Trophoblast cell (in vitro differentiated cells and primary cell): ENCODE results near the gene B4GALNT4.

Source experiments
- DNase-seq, 2 donors: peaks; one replicate each; pipeline ENCODE4 v3.0.0-alpha.2; 2016
- H2AFZ ChIP-seq: 2 replicates; pipeline ENCODE4 v1.6.1; 2013; ENCODE audit warnings: low read length, moderate library complexity, mild to moderate bottlenecking; ENCODE audit not compliant: insufficient read depth, poor library complexity
- H2AK5ac ChIP-seq: 2 replicates; pipeline ENCODE4 v1.6.1; 2013; ENCODE audit warnings: mild to moderate bottlenecking, low read length
- H2BK120ac ChIP-seq: 2 replicates; pipeline ENCODE4 v1.6.1; 2013; ENCODE audit warnings: low read length, mild to moderate bottlenecking, moderate library complexity; ENCODE audit not compliant: insufficient read depth, poor library complexity
- H2BK12ac ChIP-seq: 2 replicates; pipeline ENCODE4 v1.6.1; 2013; ENCODE audit warnings: mild to moderate bottlenecking, low read length, moderate library complexity
- H2BK5ac ChIP-seq: 2 replicates; pipeline ENCODE4 v1.6.1; 2013; ENCODE audit warnings: low read length, low read depth, moderate library complexity, mild to moderate bottlenecking; ENCODE audit not compliant: poor library complexity
- H3K14ac ChIP-seq: 2 replicates; pipeline ENCODE4 v1.6.1; 2013; ENCODE audit warnings: mild to moderate bottlenecking, low read length
- H3K18ac ChIP-seq: 2 replicates; pipeline ENCODE4 v1.6.1; 2013; ENCODE audit warnings: mild to moderate bottlenecking, low read length
- H3K23ac ChIP-seq: 2 replicates; pipeline ENCODE4 v1.6.1; 2013; ENCODE audit warnings: low read length
- H3K27ac ChIP-seq: 2 replicates; pipeline ENCODE4 v1.5.1; 2013; ENCODE audit warnings: low read depth, mild to moderate bottlenecking, inconsistent platforms, low read length, moderate library complexity
- H3K27me3 ChIP-seq: 2 replicates; pipeline ENCODE4 v1.6.1; 2013; ENCODE audit warnings: inconsistent platforms, mild to moderate bottlenecking, low read length, moderate library complexity; ENCODE audit not compliant: insufficient read depth
- H3K36me3 ChIP-seq, 2 experiments: 1 replicate in 1 of 2; 2 replicates in 1 of 2; pipeline ENCODE4 v1.6.1; 2013; ENCODE audit warnings: low read length in 2 of 2, mild to moderate bottlenecking in 2 of 2, moderate library complexity in 1 of 2; ENCODE audit not compliant: insufficient read depth in 2 of 2, control insufficient read depth in 1 of 2
- H3K4ac ChIP-seq: 2 replicates; pipeline ENCODE4 v1.6.1; 2013; ENCODE audit warnings: low read depth, mild to moderate bottlenecking, low read length, moderate library complexity
- H3K4me1 ChIP-seq, 2 experiments: 1 replicate in 1 of 2; 2 replicates in 1 of 2; pipeline ENCODE4 v1.6.1; 2013; ENCODE audit warnings: low read length in 2 of 2, mild to moderate bottlenecking in 2 of 2, moderate library complexity in 1 of 2; ENCODE audit not compliant: insufficient read depth in 2 of 2, control insufficient read depth in 1 of 2
- H3K4me2 ChIP-seq: 2 replicates; pipeline ENCODE4 v1.6.1; 2013; ENCODE audit warnings: inconsistent platforms, mild to moderate bottlenecking, low read length, moderate library complexity
- H3K4me3 ChIP-seq: 2 replicates; pipeline ENCODE4 v1.5.1; 2013; ENCODE audit warnings: mild to moderate bottlenecking, low read depth, low read length, inconsistent platforms
- H3K79me1 ChIP-seq: one replicate; pipeline ENCODE4 v1.6.1; 2013; ENCODE audit warnings: low read length
- H3K79me2 ChIP-seq: 2 replicates; pipeline ENCODE4 v1.6.1; 2013; ENCODE audit warnings: low read length, mild to moderate bottlenecking; ENCODE audit not compliant: control insufficient read depth, insufficient read depth, poor library complexity
- H3K9ac ChIP-seq: 2 replicates; pipeline ENCODE4 v1.6.1; 2013; ENCODE audit warnings: mild to moderate bottlenecking, low read length
- H3K9me3 ChIP-seq: 2 replicates; pipeline ENCODE4 v1.6.1; 2013; ENCODE audit warnings: low read depth, mild to moderate bottlenecking, control low read depth, inconsistent platforms, low read length; ENCODE audit not compliant: insufficient read depth
- H4K12ac ChIP-seq: 2 replicates; pipeline ENCODE4 v1.6.1; 2013; ENCODE audit warnings: low read depth, mild to moderate bottlenecking, low read length, moderate library complexity
- H4K8ac ChIP-seq: 2 replicates; pipeline ENCODE4 v1.6.1; 2013; ENCODE audit warnings: low read depth, mild to moderate bottlenecking, low read length, moderate library complexity
- H4K91ac ChIP-seq: one replicate; pipeline ENCODE4 v1.6.1; 2013; ENCODE audit warnings: low read depth, mild to moderate bottlenecking, low read length, moderate library complexity
- WGBS: extraction: QIAGEN DNeasy Blood & Tissue Kit; methylation state at CpG from one replicate; pipeline ENCODE4 v1.1.7; 2013; ENCODE audit warnings: missing lambda C conversion rate; ENCODE audit not compliant: insufficient read length, insufficient coverage; ENCODE audit errors: extremely low coverage; 5-methylcytosine and 5-hydroxymethylcytosine counted together

The B4GALNT4 gene

DNA sequence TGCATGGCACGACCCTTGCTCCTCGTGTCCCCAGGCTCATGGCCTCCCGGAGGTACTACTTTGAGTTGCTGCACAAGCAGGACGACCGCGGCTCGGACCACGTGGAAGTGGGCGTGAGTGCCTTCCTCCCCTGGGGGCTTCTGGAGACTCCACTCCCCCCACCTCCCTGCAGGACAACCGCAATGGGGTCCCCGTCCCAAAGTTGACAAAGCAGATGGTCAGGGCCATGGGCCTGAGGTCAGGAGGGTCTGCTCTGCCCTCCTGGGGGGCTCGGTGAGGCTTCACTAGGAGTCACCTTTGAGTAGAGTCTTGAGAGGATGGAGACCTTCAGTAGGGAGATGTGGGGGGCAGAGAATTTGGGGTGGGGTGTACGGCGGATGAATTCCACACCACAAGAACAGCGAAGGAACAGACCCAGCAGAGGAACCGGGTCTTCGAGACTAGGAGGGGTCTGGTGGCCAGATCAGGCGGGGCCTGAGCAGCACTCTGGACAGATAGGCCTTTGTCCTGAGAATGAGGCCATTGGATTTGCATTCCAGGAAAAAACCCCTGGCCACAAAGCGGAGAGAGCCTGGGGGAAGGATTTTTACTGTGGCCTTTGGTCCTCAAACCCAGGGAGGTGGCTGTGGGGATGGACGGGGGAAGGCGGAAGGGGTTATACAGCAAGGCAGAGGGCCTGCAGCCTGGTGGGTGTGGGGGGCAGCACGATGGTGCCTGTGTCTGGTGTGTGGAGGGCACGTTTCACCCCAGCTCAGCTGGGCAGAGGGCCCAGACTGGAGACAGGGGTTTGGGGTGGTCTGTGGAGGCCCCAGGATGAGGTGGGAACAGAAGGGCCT, 4.6 kb downstream of the B4GALNT4 start:
- Histone ChIP-seq H3K4me2 (no peak overlapping the region), H3K4me3 (no peak overlapping the region), H4K91ac (no peak overlapping the region), H3K23ac (no peak overlapping the region), H4K8ac (no peak overlapping the region), H3K27me3 (no peaks in the 10 kb centered on the region), H3K14ac (no peak overlapping the region), H3K4me1 (peaks cover 13 to 16% of the 10 kb centered on the region in 2 experiments), H4K12ac (no peak overlapping the region), H3K79me1 (peaks cover 4% of the 10 kb centered on the region), H2BK5ac (no peak overlapping the region), H3K27ac (no peak overlapping the region), H3K79me2 (no peaks in the 10 kb centered on the region), H3K4ac (no peak overlapping the region), H3K18ac (peak overlapping the region; percentile 38), H3K36me3 (peaks cover 19 to 26% of the 10 kb centered on the region in 2 experiments), H2BK12ac (peak overlapping the region; percentile 55), H2AK5ac (no peak overlapping the region), H3K9ac (no peak overlapping the region), H2BK120ac (no peak overlapping the region), H3K9me3 (no peaks in the 10 kb centered on the region), H2AFZ (no peak overlapping the region)
- WGBS = no CpG with 5 or more reads among the region's 23 CpGs
- no peak for DNase-seq

GRCh38 chr11:375065-376025, 6.0 kb downstream of the B4GALNT4 start:
- no peaks in the 10 kb centered on the region for H3K27me3 ChIP-seq
- no peak overlapping the region for H2AFZ ChIP-seq
- no peak overlapping the region for H4K12ac ChIP-seq
- peaks cover 3% of the 10 kb centered on the region for H3K9me3 ChIP-seq
- H2AK5ac ChIP-seq = no peak overlapping the region
- no peak overlapping the region for H3K4ac ChIP-seq
- peaks cover 2% of the 10 kb centered on the region for H3K79me1 ChIP-seq
- no peak overlapping the region for H4K8ac ChIP-seq
- H2BK5ac ChIP-seq = no peak overlapping the region
- no CpG with 5 or more reads among the region's 41 CpGs for WGBS
- H3K23ac ChIP-seq = no peak overlapping the region
- DNase-seq = no peak
- no peak overlapping the region for H3K18ac ChIP-seq
- H3K9ac ChIP-seq = no peak overlapping the region
- H3K4me2 ChIP-seq = no peak overlapping the region
- H3K4me1 ChIP-seq = peaks cover 9 to 12% of the 10 kb centered on the region in 2 experiments
- H3K79me2 ChIP-seq = no peaks in the 10 kb centered on the region
- H2BK12ac ChIP-seq = no peak overlapping the region
- peaks cover 30 to 33% of the 10 kb centered on the region in 2 experiments for H3K36me3 ChIP-seq
- no peak overlapping the region for H3K27ac ChIP-seq
- H3K14ac ChIP-seq = no peak overlapping the region
- no peak overlapping the region for H3K4me3 ChIP-seq
- H4K91ac ChIP-seq = no peak overlapping the region
- no peak overlapping the region for H2BK120ac ChIP-seq

DNA sequence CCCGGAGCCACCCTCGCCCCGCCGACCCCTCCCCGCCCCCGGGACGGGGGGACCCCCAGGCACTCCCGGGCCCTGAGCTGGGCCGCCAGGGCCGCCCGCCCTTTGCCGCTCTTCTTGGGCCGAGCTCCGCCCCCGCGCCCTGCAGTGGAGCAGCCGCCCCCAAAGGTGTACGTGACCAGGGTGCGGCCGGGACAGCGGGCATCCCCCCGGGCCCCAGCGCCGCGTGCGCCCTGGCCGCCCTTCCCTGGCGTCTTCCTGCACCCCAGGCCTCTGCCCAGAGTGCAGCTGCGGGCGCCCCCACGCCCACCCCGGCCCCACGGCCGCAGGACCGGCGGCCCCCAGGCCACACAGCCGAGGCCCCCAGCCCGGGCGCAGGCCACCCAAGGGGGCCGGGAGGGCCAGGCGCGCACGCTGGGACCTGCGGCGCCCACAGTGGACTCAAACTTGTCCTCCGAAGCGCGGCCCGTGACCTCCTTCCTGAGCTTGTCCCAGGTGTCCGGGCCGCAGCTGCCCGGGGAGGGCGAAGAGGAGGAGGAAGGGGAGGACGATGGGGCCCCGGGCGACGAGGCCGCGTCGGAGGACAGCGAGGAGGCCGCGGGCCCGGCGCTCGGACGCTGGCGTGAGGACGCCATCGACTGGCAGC, 7.4 kb downstream of the B4GALNT4 start:
- Histone ChIP-seq H3K27ac (no peak overlapping the region), H3K9me3 (peaks cover 3% of the 10 kb centered on the region), H4K12ac (no peak overlapping the region), H3K4me1 (peaks cover 8 to 10% of the 10 kb centered on the region in 2 experiments), H3K18ac (no peak overlapping the region), H4K8ac (no peak overlapping the region), H3K79me1 (peaks cover 2% of the 10 kb centered on the region), H3K36me3 (peaks cover 34 to 37% of the 10 kb centered on the region in 2 experiments), H3K14ac (no peak overlapping the region), H2AFZ (no peak overlapping the region), H3K27me3 (no peaks in the 10 kb centered on the region), H2BK120ac (no peak overlapping the region), H2AK5ac (no peak overlapping the region), H2BK12ac (no peak overlapping the region), H3K4me3 (no peak overlapping the region), H4K91ac (no peak overlapping the region), H3K4me2 (no peak overlapping the region), H2BK5ac (no peak overlapping the region), H3K9ac (no peak overlapping the region), H3K4ac (no peak overlapping the region), H3K79me2 (no peaks in the 10 kb centered on the region), H3K23ac (no peak overlapping the region)
- no CpG with 5 or more reads among the region's 70 CpGs for WGBS
- DNase-seq = no peak

GRCh38 chr11:377174-377865, 8.0 kb downstream of the B4GALNT4 start:
- Histone ChIP-seq H3K9me3 (peaks cover 3% of the 10 kb centered on the region), H3K4ac (no peak overlapping the region), H2AK5ac (no peak overlapping the region), H3K4me3 (no peak overlapping the region), H3K14ac (no peak overlapping the region), H3K27ac (no peak overlapping the region), H3K4me1 (peaks cover 8 to 10% of the 10 kb centered on the region in 2 experiments), H2BK5ac (no peak overlapping the region), H2BK12ac (no peak overlapping the region), H3K9ac (no peak overlapping the region), H3K79me1 (peaks cover 2% of the 10 kb centered on the region), H3K23ac (no peak overlapping the region), H3K18ac (no peak overlapping the region), H3K79me2 (no peaks in the 10 kb centered on the region), H3K36me3 (peaks cover 34 to 37% of the 10 kb centered on the region in 2 experiments), H4K8ac (no peak overlapping the region), H2BK120ac (no peak overlapping the region), H3K27me3 (no peaks in the 10 kb centered on the region), H3K4me2 (no peak overlapping the region), H2AFZ (no peak overlapping the region), H4K91ac (no peak overlapping the region), H4K12ac (no peak overlapping the region)
- no peak for DNase-seq
- WGBS = no CpG with 5 or more reads among the region's 44 CpGs
